Esophagus muscularis mucosa (tissue), 4 donors: ENCODE results near the gene MASP1. TPM values are rescaled to one million over a fixed set of nuclear protein-coding genes. Genes with fewer than 3 reads are reported as not detected.

Experiments used
- DNase-seq: peaks from one replicate; pipeline ENCODE4 v3.0.0-alpha.2; 2017; ENCODE audit errors: extremely low spot score
- H3K27ac ChIP-seq, 4 donors: fragments of 200-600 bp; sonication (generic); replicated peaks in 1 of 4; 1 replicate in 3 of 4; 2 replicates in 1 of 4; pipeline ENCODE4 v1.5.1; 2016 to 2019; ENCODE audit warnings: mild to moderate bottlenecking in 1 of 4
- H3K27me3 ChIP-seq, 4 donors: fragments of 200-600 bp; sonication (generic); one replicate each; pipeline versions ENCODE4 v1.5.1 to v1.6.0; 2016 to 2019
- H3K36me3 ChIP-seq, 4 donors: fragments of 200-600 bp; sonication (generic); one replicate each; pipeline ENCODE4 v1.5.1; 2016 to 2019
- H3K4me1 ChIP-seq, 4 donors: fragments of 200-600 bp; sonication (generic); one replicate each; pipeline ENCODE4 v1.5.1; 2016 to 2019
- H3K4me3 ChIP-seq, 4 donors: fragments of 200-600 bp; sonication (generic); 1 replicate in 2 of 4; 2 replicates in 2 of 4; pipeline ENCODE4 v1.5.1; 2016 to 2019; ENCODE audit warnings: mild to moderate bottlenecking in 4 of 4, moderate library complexity in 1 of 4
- H3K9me3 ChIP-seq, 4 donors: fragments of 200-600 bp; sonication (generic); 1 replicate in 3 of 4; 2 replicates in 1 of 4; pipeline ENCODE4 v1.5.1; 2016 to 2019
- EP300 ChIP-seq: sonication (generic); formaldehyde crosslinking; IDR thresholded peaks from one replicate; pipeline ENCODE4 v1.6.1; 2017; ENCODE audit warnings: antibody characterized with exemption
- POLR2A ChIP-seq: fragments of 450-650 bp; IDR thresholded peaks from one replicate; pipeline ENCODE4 v1.6.1; 2017; ENCODE audit warnings: antibody characterized with exemption, moderate library complexity, mild to moderate bottlenecking, low read depth
- POLR2AphosphoS5 ChIP-seq, 2 donors: sonication (generic); formaldehyde crosslinking; IDR thresholded peaks; one replicate each; pipeline ENCODE4 v1.6.1; 2017; ENCODE audit warnings: antibody characterized with exemption in 2 of 2
- WGBS: methylation state at CpG from one replicate; pipeline ENCODE4 v1.1.5; 2018; 5-methylcytosine and 5-hydroxymethylcytosine counted together
- intact Hi-C: fragments of 100-400 bp; cut with DNase I; formaldehyde crosslinking; loops from one replicate; pipeline ENCODE4 v1.15.1; 2023
- total RNA-seq, 4 donors: library from RNA; depleted of rRNA; stranded (reverse); fragments of >200 nt; gene quantifications; one replicate each; pipeline versions ENCODE4 v1.1.0 to v1.2.1, GENCODE V29; 2016
- TF ChIP-seq, protein P1 (sequence below), 3 experiments: fragments of 200-600 bp in 2 of 3; fragments of 450-650 bp in 1 of 3; sonication (generic) in 2 of 3; IDR thresholded peaks; one replicate each; pipeline ENCODE4 v1.5.1; 2017 to 2019; ENCODE audit warnings: antibody characterized with exemption in 3 of 3, mild to moderate bottlenecking in 2 of 3, moderate library complexity in 1 of 3

Gene MASP1
- total RNA-seq, 4 donors from 2014 or later = 0.66 to 3.5 (median 2.1) TPM

GRCh38 chr3:187223799-187224198 is 67.7 kb downstream of the MASP1 start:
- Histone ChIP-seq H3K27me3 (no peaks in the 10 kb centered on the region), H3K9me3 (no peaks in the 10 kb centered on the region), H3K36me3 (no peaks in the 10 kb centered on the region), H3K27ac (no peak overlapping the region), H3K4me3 (no peak overlapping the region), H3K4me1 (peaks cover 0 to 12% (median 7%) of the 10 kb centered on the region in 4 donors)
- intact Hi-C loops = no loop called here
- WGBS = 56% methylated on average over 3 of the region's 3 CpGs
- TF ChIP-seq POLR2A (no peak), EP300 (no peak), POLR2AphosphoS5 (IDR thresholded peaks at IDR 0.05) (no peak)
- TF ChIP-seq, protein P1, sequence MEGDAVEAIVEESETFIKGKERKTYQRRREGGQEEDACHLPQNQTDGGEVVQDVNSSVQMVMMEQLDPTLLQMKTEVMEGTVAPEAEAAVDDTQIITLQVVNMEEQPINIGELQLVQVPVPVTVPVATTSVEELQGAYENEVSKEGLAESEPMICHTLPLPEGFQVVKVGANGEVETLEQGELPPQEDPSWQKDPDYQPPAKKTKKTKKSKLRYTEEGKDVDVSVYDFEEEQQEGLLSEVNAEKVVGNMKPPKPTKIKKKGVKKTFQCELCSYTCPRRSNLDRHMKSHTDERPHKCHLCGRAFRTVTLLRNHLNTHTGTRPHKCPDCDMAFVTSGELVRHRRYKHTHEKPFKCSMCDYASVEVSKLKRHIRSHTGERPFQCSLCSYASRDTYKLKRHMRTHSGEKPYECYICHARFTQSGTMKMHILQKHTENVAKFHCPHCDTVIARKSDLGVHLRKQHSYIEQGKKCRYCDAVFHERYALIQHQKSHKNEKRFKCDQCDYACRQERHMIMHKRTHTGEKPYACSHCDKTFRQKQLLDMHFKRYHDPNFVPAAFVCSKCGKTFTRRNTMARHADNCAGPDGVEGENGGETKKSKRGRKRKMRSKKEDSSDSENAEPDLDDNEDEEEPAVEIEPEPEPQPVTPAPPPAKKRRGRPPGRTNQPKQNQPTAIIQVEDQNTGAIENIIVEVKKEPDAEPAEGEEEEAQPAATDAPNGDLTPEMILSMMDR (IDR thresholded peaks at IDR 0.05) = no peak
- no peak for DNase-seq

DNA sequence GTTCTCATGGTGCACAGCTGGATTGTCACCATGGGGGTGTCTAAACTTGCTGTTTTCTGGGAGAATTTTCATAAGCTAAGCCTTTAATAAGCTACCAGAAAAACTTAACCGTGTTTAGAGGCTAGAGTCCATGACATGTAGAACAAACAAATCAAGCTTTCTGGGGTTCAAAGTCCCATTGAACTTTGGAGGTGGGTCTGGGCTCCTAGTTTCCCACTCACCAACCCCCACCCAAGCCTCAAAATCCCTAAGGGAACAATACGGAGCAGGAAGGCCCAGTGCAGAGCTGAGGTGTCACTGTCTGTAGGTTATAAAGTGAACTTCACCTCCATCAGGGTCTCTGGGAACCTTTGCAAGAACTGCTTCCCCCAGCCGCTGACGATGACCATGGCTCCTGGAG is 68.7 kb downstream of the MASP1 start:
- Histone ChIP-seq H3K36me3 (no peaks in the 10 kb centered on the region), H3K27ac (no peak overlapping the region), H3K4me3 (no peak overlapping the region), H3K4me1 (peaks cover 0 to 11% (median 5%) of the 10 kb centered on the region in 4 donors), H3K9me3 (no peaks in the 10 kb centered on the region), H3K27me3 (no peaks in the 10 kb centered on the region)
- TF ChIP-seq, protein P1 (IDR thresholded peaks at IDR 0.05) = no peak
- no peak for TF ChIP-seq EP300
- no peak for TF ChIP-seq POLR2AphosphoS5 (IDR thresholded peaks at IDR 0.05)
- no peak for TF ChIP-seq POLR2A
- WGBS = 84% methylated on average over 4 of the region's 4 CpGs
- intact Hi-C loops = no loop called here
- no peak for DNase-seq

GRCh38 chr3:187215460-187215859 is 76.1 kb downstream of the MASP1 start:
- H3K36me3 ChIP-seq = no peaks in the 10 kb centered on the region
- H3K4me1 ChIP-seq = peaks cover 6 to 28% (median 17%) of the 10 kb centered on the region in 4 donors
- TF ChIP-seq POLR2AphosphoS5 (IDR thresholded peaks at IDR 0.05) (no peak), EP300 (no peak), POLR2A (no peak)
- TF ChIP-seq, protein P1 (IDR thresholded peaks at IDR 0.05) = no peak
- no peak overlapping the region for H3K27ac ChIP-seq
- H3K9me3 ChIP-seq = no peaks in the 10 kb centered on the region
- intact Hi-C loops = loop anchor here (5.0 kb wide), 1 partner anchor 102 kb away; no protein-coding TSS in a partner anchor
- DNase-seq = no peak
- 95% methylated on average over 5 of the region's 5 CpGs for WGBS
- no peak overlapping the region for H3K4me3 ChIP-seq
- no peaks in the 10 kb centered on the region for H3K27me3 ChIP-seq

DNA sequence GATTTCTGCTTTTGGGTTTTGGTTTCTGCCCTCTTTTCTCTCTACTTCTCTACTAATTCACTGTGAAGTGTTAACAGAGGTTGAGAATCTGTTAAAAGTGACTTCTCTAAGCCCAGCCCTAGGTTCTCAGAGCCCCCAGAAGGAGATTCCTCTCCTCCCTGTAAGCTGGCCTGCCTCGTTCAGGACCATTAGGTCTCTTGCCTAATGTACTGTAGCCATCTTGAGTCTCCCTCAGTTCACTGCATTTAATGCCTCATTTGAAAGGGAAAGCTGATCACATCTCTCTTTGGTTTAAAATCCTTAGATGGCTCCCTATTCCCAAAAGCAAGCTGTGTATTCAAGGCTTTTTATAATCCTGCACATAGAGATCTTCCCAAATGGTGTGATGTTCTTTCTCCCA is 77.9 kb downstream of the MASP1 start:
- Histone ChIP-seq H3K27me3 (no peaks in the 10 kb centered on the region), H3K4me1 (peaks cover 17 to 41% (median 32%) of the 10 kb centered on the region in 4 donors), H3K9me3 (no peaks in the 10 kb centered on the region), H3K27ac (no peak overlapping the region), H3K4me3 (no peak overlapping the region), H3K36me3 (no peaks in the 10 kb centered on the region)
- intact Hi-C loops = no loop called here
- DNase-seq = no peak
- 58% methylated on average over 1 of the region's 1 CpG for WGBS
- no peak for TF ChIP-seq POLR2A
- TF ChIP-seq EP300 = no peak
- TF ChIP-seq POLR2AphosphoS5 (IDR thresholded peaks at IDR 0.05) = no peak
- TF ChIP-seq, protein P1 (IDR thresholded peaks at IDR 0.05) = no peak

- H3K36me3 ChIP-seq = no peaks in the 10 kb centered on the region
- no peak overlapping the region for H3K27ac ChIP-seq
- no peak for DNase-seq
- H3K4me1 ChIP-seq = peaks cover 22 to 50% (median 42%) of the 10 kb centered on the region in 4 donors
- H3K9me3 ChIP-seq = no peaks in the 10 kb centered on the region
- WGBS = 65% methylated on average over 4 of the region's 4 CpGs
- TF ChIP-seq, protein P1 (IDR thresholded peaks at IDR 0.05) = no peak
- no peak for TF ChIP-seq EP300
- TF ChIP-seq POLR2AphosphoS5 (IDR thresholded peaks at IDR 0.05) = no peak
- TF ChIP-seq POLR2A = no peak
- no peak overlapping the region for H3K4me3 ChIP-seq
- intact Hi-C loops = no loop called here
- H3K27me3 ChIP-seq = no peaks in the 10 kb centered on the region
These were observed 78.8 kb downstream of the MASP1 start for GRCh38 chr3:187212705-187213104.
